Brain microvascular endothelial cell (primary cell): ENCODE data around the gene POM121C.
"Not testable (repeated sequence)": the region's sequence is repeated elsewhere in the genome, so short reads cannot be mapped to it uniquely, and the experiment has no call there.

ENCODE experiments used
- DNase-seq: peaks from one replicate; pipeline ENCODE4 v3.0.0-alpha.2; 2020
- H3K27ac ChIP-seq: fragments of 250-450 bp; sonication (Bioruptor Pico); 2 replicates; pipeline ENCODE4 v1.5.1; 2020; ENCODE audit warnings: mild to moderate bottlenecking, moderate library complexity
- H3K27me3 ChIP-seq: fragments of 250-450 bp; sonication (Bioruptor Pico); replicated peaks from 2 replicates; pipeline ENCODE4 v1.5.1; 2020; ENCODE audit warnings: mild to moderate bottlenecking
- H3K36me3 ChIP-seq: fragments of 250-450 bp; sonication (Bioruptor Pico); replicated peaks from 2 replicates; pipeline ENCODE4 v1.5.1; 2020; ENCODE audit warnings: mild to moderate bottlenecking
- H3K4me3 ChIP-seq: 2 replicates; pipeline ENCODE4 v1.5.1; 2011; ENCODE audit warnings: low read depth, mild to moderate bottlenecking, control low read depth, low read length, moderate library complexity
- in situ Hi-C: cut with HindIII; loops from 2 replicates; pipeline ENCODE4 v1.10.0; 2017; ENCODE audit warnings: low sequenced_read_pairs, low pct_ligation_motif_present

The POM121C gene

DNA sequence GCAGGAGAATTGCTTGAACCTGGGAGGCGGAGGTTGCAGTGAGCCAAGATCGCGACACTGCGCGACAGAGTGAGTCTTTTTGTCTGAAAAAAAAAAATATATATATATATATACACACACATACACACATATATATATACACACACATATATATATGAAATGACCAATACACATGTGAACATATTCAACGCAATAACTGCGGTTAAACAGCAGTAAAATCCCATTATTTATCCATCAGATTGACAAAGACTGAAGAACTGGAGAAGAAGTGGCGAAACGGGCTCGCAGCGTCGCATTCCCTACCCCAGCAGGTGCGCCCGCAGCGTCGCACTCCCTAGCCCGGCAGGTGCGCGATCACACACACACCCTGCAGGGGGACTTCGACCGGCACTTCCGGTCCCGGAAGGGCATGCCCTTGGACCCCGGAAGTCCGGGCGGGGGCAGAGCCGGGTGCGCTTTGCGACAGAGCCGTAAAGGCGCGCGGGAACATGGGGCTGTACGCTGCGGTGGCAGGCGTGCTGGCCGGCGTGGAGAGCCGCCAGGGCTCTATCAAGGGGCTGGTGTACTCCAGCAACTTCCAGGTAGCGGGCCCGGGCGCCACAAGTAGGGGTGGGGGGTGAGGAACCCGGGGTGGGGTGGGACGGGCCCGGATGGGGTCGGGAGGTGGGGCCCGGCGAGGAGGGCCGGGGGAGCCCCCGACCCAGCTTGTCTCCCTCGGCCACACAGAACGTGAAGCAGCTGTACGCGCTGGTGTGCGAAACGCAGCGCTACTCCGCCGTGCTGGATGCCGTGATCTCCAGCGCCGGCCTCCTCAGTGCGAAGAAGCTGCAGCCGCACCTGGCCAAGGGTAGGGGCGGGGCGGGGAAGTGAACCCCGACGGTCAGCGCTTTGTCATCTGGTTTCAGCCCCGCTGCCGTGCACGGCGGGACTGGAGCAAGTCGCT lies 75.9 kb downstream of the POM121C start:
- DNase-seq, H3K27me3 ChIP-seq, H3K36me3 ChIP-seq, H3K27ac ChIP-seq, in situ Hi-C loops: not testable (repeated sequence)
- H3K4me3 ChIP-seq = peak overlapping the region; percentile 31

DNA sequence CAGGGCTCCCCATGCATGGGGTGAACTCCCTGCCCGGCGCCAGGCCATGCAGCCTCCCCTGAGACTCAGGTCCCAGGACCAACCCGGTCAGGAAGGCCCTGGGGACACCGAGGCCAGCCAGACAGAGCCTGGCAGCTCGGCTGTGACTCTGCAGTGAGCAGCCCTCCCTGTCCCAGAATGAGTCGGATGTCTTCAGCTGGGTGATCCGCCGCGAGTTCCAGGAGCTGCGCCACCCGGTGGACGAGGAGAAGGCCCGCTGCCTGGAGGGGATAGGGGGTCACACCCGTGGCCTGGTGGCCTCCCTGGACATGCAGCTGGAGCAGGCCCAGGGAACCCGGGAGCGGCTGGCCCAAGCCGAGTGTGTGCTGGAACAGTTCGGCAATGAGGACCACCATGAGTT lies 81.4 kb downstream of the POM121C start:
- in situ Hi-C loops, H3K4me3 ChIP-seq, H3K36me3 ChIP-seq, DNase-seq, H3K27ac ChIP-seq, H3K27me3 ChIP-seq: not testable (repeated sequence)

- DNase-seq, H3K4me3 ChIP-seq, H3K36me3 ChIP-seq, in situ Hi-C loops, H3K27ac ChIP-seq, H3K27me3 ChIP-seq: not testable (repeated sequence)
Observed at GRCh38 chr7:75403455-75404443, 82.3 kb downstream of the POM121C start.

GRCh38 chr7:75400575-75400974 lies 85.5 kb downstream of the POM121C start:
- in situ Hi-C loops, H3K27ac ChIP-seq, H3K4me3 ChIP-seq, H3K36me3 ChIP-seq, H3K27me3 ChIP-seq, DNase-seq: not testable (repeated sequence)

GRCh38 chr7:75398771-75399700 lies 87.1 kb downstream of the POM121C start:
- DNase-seq, H3K36me3 ChIP-seq, H3K27ac ChIP-seq, in situ Hi-C loops, H3K4me3 ChIP-seq, H3K27me3 ChIP-seq: not testable (repeated sequence)

- H3K36me3 ChIP-seq, H3K4me3 ChIP-seq, in situ Hi-C loops, H3K27me3 ChIP-seq, H3K27ac ChIP-seq, DNase-seq: not testable (repeated sequence)
Observed at GRCh38 chr7:75397865-75398264, 88.2 kb downstream of the POM121C start.

GRCh38 chr7:75395329-75395728 lies 90.8 kb downstream of the POM121C start, which contains the start of gene TRIM73:
Gene TRIM73, plus strand, starts transcription at chr7:75395629. Its CDS starts 3,305 bp downstream, at chr7:75398934.
- DNase-seq, H3K4me3 ChIP-seq, H3K27ac ChIP-seq, H3K36me3 ChIP-seq, H3K27me3 ChIP-seq, in situ Hi-C loops: not testable (repeated sequence)

- H3K27me3 ChIP-seq, H3K4me3 ChIP-seq, H3K36me3 ChIP-seq, H3K27ac ChIP-seq, DNase-seq, in situ Hi-C loops: not testable (repeated sequence)
Observed at GRCh38 chr7:75393194-75393593, 92.9 kb downstream of the POM121C start.

- H3K27ac ChIP-seq, DNase-seq, H3K4me3 ChIP-seq, H3K36me3 ChIP-seq, H3K27me3 ChIP-seq, in situ Hi-C loops: not testable (repeated sequence)
Observed at GRCh38 chr7:75374519-75375317, 111.4 kb downstream of the POM121C start.

DNA sequence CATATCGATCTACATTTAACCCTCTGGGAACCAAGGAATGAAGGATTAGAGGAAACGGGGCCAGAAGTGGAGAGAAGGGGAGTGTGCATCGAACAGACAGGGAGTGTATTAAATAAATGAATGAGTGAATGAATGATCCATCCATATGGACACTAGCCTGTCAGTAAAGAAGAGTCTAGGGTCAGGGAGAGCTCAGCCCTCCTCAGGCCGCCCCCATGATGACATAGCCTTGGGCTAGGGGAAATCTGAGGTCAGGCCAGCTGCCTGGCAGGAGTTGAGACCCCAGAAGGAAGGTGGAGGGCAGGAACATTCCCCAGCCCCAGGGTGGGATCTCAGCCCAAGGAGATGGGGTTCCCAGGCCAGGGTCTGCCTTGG lies 112.0 kb downstream of the POM121C start:
- in situ Hi-C loops, DNase-seq, H3K36me3 ChIP-seq, H3K4me3 ChIP-seq, H3K27ac ChIP-seq, H3K27me3 ChIP-seq: not testable (repeated sequence)

- H3K4me3 ChIP-seq, DNase-seq, in situ Hi-C loops, H3K27me3 ChIP-seq, H3K27ac ChIP-seq, H3K36me3 ChIP-seq: not testable (repeated sequence)
Observed at GRCh38 chr7:75367313-75367712, 118.8 kb downstream of the POM121C start.
